ENCODE data around the gene GP1BA.

Gene GP1BA

GRCh38 chr17:4974115-4974670 lies 42.1 kb downstream of the GP1BA start:
- no peak for DNase-seq (ENCODE audit: low read depth)

GRCh38 chr17:4978726-4979125 lies 46.6 kb downstream of the GP1BA start:
- no peak for DNase-seq (ENCODE audit: low read depth)

- DNase-seq (ENCODE audit: low read depth): no peak
Observed at GRCh38 chr17:4980644-4981216, 48.7 kb downstream of the GP1BA start.

GRCh38 chr17:4982305-4982704 lies 50.2 kb downstream of the GP1BA start:
- no peak for DNase-seq (ENCODE audit: low read depth)

Measured in GM04504 (cell line).